Umbilical cord (tissue), 2 donors: Measurements from ENCODE around the gene OCA2. TPM values are rescaled to one million over a fixed set of nuclear protein-coding genes. Genes with fewer than 3 reads are reported as not detected.

Experiments used
- DNase-seq: peaks from one replicate; pipeline ENCODE4 v3.0.0-alpha.2; 2015; ENCODE audit warnings: low spot score
- total RNA-seq: library from RNA; depleted of rRNA; stranded (reverse); fragments of >200 nt; gene quantifications from one replicate; pipeline ENCODE4 v1.2.3, GENCODE V29; 2014; ENCODE audit warnings: low replicate concordance; ENCODE audit not compliant: insufficient read depth

Gene OCA2
- total RNA-seq, 1 donor from 2014 or later: 41.2 TPM

DNA sequence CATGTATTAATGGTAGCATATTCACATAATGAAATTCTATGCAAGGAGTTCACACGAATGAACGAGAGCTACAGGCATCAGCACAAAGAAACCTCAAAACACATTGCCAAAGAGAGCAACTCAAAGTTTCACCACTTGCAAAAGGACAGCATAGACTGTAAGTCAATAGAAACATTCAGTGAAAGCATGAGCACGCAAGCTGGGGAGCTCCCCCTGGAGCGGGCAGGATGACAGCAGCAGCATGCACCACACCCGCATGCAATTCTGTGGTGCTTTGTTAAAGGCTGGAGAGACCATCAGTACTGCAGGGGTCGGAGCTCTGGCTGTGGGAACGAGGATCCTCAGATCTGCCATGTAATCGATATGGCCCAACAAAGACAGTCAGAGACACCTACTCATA is 18.7 kb downstream of the OCA2 start:
- DNase-seq: no peak

DNA sequence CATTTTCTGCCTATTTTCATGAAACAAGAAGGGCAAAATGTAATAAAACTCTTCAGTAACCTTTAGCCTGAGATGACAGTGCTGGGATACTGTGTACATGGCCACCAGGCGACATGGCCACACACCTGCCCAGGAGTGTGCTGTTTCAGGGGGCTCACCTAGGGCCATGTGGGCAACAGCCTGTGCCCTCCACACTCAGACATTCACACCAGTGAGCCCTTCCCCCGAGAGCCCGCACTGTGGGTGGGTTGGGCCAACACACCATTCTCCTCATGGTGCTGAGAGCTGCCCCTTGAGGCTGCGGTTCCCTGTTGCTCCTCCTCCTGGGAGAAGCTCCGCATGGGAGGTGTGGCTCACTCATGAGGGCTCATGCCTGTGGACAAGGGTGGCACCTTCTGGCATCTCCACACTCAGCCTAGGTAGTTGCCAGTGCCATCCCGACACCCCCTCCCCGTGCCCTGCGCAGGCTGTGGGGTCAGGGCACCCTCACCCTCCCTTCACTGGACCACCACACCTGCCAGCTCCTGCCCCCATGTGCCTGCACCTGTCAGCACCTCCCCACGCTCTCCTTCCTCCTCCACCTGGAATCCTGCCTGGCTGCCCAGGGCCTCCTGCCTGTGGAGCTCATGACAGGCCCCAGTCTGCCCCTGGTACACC is 19.7 kb downstream of the OCA2 start:
- DNase-seq: no peak

DNA sequence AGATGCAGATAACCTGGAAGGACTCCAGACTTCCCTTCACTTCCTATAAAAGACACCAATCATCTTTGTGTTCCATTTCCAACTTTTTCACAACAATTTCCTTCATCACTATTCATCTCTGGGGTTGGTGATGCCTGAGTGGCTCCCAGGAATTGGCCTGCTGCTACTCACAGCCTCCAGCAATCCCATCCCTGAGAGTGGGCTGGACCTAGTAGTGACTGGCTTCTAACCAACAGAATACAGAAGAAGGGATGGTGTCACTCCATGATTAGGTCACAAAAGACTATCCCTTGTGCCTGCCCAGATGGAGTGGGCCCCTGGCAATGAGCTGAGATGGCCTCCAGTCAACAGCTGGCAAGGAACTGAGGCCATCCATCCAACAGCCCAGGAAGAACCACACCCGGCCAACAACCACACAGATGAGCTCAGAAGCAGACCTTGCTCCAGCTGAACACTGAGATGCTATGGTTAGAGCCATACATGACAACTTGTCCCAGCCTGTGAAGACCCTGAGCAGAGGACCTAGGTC is 20.9 kb downstream of the OCA2 start:
- no peak for DNase-seq

DNA sequence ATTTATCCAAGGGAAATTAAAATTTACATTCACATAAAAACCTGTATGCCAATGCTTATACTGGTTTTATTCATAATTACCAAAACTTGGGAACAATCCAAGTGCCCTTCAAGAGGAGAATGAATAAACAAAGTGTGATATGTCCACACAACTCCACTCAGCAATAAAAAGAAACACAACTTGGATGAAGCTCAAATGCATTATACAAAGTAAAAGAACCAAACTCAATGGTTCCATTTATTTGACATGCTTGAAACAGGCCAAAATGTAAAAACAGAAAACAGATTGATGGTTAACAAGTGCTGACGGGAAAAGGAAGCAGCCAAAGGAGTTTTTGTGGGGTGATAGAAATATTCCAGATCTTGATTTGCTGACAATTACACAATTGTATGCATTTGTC is 23.5 kb downstream of the OCA2 start:
- DNase-seq: no peak

DNA sequence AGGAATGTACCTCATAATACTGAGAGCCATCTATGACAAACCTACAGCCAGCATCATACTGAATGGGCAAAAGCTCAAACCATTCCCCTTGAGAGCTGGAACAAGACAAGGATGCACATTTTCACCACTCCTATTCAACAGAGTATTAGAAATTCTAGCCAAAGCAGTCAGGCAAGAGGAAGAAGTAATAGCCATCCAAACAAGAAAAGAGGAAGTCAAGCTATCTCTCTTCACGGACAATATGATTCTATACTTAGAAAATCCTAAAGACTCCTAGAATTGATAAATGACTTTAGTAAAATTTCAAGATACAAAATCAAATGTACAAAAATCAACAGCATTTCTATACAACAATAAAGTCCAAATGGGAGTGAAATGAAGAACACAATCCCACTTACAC is 30.2 kb downstream of the OCA2 start:
- DNase-seq: no peak

DNA sequence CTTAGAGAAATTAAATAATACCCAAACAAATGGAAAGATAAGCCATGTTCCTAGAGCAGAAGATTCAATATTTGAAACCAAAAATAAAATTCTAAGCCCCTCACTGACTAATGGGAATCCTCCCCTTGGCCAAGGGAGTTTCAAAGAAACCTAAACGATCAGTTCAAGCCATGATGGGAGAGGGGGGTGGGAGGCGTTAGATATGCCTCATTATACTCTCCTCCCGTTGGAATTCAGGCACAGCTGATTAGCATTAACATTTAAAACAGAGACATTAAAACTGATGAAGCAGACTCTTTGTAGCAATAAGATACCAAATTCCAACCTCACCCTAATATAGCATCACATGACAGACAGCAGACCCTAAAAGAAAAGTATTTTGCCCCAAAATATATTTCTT is 32.9 kb downstream of the OCA2 start:
- no peak for DNase-seq

DNA sequence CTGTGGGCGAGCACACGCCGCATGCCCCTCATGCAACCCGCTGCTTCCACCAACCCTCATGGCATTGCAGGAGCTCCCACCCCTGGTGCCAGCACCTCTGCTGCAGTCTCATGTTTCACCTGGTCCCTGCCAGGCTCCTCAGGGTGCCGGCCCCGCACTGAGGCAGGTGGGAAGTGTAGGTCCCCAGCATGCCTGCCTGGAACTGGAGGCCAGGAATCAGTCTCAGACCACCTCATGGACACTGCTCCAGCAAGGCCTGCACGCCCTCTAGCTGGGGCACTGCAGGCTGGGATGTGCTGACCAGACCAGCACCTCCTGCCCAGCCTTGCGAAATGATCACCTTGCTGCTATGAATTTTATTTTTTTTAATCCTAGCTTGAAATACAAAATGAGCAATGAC is 39.1 kb downstream of the OCA2 start:
- DNase-seq: no peak

DNA sequence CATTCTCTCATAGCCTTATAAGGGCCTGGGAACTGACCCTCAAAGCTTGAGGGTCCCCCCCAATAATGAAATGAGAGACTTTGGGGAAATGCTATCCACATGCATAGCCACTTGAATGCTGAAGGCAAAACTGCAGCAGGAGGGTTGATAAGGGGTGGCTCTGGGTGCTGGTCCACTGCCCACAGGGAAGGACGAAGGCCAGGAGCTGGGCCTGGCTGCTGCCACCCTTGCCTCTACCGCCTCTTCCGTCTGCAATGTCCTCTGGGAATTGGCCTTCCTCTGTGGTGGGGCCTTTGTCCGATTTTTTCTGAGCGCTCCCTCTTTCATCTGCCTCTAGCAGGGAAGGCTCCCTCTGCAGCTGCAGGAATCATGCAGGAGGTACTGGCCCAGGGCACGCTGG is 41.0 kb downstream of the OCA2 start:
- DNase-seq: no peak

DNA sequence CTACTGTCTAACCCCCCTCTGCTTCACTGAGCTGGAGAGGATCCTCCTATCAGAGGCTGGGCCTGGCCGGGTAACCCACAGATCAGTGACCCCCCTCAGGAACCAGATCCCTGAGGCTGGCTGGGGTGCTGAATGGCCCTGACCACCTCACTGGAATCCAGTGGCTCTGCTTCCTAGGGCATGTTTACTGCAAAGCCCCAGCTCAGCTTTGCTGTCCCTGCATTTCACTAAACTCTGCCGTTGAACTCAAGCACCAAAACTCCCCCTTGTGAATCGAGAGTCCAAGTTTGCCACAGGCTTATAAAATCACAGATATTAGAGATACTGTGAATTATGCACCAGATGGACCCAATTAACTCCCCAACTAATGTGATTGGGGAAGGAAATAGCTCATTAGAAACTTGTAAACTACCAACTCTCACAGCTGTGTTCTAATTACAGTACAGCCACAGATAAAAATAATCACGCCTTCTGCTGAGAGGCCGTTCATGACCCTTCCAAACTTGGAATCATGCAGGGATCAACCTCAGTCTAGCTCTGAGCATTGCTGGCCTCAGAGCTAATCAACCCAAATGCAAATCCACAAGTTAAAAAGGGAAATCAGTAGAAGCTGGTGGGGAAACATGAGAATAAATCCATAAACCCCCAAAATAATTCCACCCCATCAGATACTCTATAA is 47.0 kb downstream of the OCA2 start:
- peak; percentile 24 for DNase-seq

DNA sequence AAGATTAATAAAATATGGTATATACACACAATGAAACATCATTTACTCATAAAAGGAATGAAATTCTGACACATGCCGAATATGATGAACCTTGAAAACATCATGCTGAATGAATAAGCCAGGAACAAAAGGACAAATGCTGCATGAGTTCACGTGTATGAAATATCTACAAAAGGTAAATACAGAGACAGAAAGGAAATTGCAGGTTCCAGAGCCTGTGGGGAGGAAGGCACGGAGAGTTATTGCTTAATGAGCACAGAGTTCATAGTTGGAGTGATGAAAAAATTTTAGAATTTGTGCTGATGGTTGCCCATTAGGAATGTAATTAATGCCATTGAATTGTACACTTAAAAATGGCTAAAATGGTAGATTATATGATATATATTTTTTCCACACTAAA is 49.5 kb downstream of the OCA2 start:
- no peak for DNase-seq

DNA sequence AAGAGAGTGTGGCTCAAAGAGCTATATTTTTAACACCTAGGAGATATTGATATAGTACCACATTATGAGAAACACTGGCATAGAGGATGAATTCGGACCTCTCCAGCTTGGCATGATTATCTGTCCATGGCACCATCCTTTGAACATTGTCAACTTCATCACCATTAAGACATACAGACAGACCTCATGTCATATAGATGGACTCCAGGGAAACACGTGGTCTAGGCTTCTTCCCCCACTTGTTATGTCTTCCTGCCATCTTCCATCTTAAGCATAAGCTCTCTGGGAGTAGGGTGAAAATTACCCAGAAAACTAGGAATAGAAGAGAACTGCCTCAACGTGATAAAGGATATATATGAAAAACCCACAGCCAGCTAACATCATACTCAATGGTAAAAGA is 51.8 kb downstream of the OCA2 start:
- DNase-seq: no peak

DNA sequence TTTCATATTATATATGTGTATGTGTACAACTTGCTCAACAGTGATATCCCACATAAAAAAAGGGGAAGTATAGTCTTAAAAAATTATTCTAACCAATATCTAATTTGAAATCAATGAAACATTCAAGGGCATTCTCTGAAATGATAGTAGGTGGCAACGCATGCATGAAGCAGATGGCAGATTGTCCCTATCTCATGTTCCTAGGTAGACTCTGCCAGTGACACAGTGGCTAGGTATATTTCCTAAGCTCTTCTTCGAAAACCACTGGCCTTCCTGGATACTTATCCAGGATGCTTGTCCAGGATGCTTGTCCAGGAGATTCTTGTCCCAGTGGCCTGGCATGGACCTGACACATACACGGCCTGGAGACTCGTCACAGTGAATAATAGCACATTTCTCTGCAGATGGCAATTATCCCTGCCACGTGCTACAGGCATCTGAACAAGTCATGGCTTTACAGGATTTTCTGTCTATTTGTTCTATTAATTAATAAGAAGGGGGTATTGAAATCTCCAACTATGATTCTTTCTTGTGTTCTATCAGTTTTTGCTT is 54.9 kb downstream of the OCA2 start:
- DNase-seq: no peak

DNA sequence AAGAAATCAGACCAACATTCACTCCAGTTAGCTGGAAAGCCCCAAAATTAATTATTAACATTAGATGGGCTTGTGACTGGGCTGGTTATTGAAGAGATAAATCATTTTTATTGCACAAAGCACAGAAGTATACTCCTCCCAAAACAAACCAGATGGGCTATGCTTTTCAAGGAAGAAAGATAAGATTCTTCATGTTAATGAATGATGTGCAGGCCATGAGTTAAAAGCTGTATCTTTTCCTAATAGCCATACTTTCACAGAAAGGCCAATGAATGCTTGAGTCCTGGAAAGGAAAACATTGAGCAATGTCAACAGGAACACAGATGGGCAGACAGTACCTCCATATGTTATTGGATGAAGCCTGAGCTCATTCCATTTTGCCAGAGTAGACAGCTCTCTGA is 55.4 kb downstream of the OCA2 start:
- DNase-seq: peak; percentile 23

DNA sequence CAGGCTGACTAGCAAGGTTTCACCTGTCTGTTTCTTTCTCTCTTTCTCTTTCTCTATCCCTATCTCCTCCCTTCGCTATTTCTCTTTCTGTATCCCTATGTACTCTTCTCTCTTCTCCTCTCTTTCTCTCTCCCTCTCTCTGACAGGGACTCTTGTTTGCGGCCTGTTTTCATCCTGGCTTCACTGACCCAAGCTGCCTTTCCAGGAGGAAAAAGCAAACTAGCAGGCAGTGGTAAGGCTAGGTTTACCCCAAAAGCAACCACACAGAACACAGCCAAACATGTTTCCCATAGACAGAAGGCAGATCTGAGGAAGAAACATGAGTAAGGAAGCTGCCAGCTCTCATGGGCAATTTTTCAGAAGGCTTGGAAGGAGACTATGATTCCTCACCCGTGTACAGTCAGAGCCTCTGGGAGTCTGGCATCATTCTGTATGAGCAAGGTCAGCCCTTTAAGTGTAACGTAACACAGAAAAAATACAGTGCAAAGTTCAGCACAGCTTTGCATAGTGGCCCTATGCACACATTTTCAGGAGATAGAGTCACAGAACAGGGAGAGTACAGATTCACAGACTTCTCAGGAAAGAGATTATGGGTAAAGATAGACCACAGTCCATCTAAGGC is 61.0 kb downstream of the OCA2 start:
- DNase-seq: no peak

DNA sequence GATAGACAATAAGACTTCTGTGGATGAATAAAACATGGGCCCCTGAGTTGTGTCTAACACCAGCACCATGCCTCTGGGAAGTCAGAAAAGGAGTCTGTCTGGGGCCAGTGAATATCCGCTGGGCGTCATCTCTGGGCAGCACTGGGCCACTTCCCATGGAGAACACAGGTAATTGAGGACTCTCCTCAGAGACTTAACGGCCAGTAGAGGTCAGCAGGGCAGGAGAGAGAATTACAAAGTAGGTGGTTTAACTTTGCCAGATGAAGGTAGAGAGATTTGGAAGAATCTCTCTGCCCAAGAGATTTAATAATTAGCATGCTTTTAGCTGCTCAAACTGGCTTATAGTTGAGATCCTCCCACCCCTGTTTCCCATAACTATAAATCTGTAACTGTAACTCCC is 65.7 kb downstream of the OCA2 start:
- no peak for DNase-seq

DNA sequence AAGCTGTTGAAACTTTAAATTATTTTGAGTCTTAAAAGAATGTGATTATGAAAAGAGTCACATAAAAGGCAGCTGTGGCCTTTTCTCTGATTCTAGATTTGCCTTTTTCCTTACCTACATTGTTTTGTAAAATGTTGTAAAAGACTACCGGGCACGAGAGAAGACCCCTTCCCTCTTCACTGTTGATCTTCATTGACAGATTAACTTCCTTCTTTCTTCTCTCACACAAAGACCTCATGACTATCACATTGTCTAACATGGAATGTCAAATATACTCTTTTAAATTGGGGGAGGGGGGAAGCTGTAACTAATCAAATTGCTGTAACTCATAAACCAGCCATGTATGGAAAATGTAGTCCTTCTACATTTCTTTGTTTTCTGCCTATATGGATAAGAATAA is 68.3 kb downstream of the OCA2 start:
- DNase-seq: no peak

DNA sequence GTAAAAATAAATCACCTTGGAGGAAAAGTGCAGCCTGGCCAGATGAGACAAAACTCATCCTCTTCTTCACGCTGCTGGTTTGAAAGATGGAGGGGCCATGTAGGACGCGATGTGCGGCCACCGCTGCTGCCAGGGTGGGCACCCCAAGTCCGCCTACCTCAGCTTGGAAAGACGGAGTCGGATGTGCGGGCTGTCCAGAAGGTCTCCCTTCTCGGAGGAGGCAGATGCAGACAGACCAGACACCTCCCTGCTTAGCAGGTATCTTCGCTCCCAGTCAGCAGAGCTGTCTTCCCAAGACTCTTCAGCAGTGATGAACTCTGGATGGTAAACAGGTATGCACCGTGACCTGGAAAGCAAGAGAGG is 71.4 kb downstream of the OCA2 start:
- no peak for DNase-seq

DNA sequence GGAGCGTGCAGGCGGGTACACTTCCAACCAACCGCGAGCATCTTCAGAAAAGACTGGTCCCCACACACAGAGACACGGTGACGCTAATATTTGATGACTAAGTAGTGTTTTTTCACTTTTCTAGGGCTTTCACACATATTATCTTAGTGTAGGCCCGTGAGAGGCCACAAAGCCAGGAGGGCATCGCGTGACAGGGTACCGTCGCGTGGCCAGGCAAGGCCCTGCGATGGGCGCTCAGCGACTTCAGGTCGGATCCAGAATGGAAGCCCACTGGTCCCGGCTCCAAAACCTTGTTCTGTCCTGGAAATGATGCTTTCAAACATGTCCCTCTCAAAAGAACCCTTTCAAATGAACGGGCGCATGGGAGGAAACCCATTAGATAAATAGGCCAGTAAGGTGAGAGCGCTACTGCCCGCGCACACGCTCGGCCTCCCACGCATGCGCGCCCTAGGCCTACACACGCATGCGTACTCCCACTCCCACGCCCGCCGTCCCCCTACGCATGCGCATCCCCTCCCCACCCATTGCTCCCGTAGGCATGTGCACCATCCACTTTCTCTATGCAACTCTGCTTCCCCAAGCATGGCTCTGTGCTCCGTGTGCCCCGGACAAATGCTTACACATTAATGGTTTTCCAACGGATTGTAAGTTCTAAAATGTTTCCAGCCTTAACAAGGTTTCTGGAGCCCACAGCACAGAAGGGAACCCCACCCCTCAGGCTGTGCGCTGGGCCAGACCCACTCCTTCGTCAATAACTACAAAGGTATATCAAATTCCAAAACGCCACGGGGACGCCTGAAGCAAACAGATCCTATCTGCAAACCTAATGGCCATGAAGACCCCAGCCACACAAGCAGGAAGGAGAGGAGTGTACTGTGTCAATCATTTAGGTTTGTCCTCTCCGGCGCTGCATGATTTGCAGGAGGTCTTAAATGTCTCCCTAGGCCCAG is 72.1 kb downstream of the OCA2 start:
- DNase-seq: no peak

DNA sequence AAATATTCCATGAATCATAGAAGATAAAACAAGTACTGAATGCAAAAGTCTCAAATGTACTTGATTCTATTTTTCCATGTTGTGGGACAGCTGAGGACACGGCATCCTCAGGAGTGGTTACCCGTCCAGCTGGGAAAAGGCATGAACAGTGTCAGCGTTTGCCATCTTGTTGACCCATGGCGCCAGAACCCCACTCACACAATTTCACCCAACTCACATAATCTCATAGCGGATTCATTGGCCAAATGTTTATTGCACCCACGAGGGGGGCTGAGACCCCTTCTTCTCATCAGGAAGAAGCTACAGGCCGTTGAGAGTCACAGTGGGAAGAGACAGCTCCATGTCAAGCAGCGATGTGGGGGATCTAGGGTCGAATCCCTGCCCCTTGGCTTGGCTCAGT is 72.9 kb downstream of the OCA2 start:
- no peak for DNase-seq

DNA sequence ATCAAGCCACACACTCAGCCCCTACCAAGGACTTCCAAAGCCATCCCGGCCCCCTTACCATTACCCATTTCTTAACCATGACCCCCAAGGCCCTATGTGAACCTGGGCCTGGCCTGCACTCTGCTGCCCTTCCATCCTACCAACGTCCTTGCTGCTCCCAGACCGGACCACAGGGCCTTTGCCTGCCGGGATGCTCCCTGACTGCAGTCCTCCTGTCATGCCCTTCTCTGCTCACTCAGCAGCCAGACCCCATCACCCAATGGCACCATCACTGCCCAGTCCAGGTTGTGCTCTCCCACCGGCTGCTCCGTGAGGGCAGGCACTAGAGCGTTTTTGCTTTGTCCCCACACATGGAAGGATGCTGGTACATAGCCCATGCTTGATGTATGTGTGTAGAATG is 73.7 kb downstream of the OCA2 start:
- no peak for DNase-seq

DNA sequence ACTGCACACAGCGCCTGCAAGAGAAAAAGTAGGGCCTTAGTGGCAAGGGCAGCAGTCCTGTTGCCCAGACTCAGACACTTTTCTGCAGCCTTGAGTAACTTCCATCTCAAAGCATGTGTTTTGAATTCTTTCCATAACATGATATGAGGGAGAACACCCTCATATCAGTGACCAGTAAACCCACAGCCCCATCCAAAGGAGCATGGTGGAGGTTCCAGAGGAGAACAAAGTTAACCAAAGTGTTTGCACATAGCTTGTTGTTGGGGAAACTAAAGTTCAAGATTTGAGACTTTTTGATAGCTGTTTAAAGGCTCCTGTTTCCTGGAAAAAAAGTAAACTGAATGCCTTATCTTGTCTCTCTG is 74.2 kb downstream of the OCA2 start:
- DNase-seq: no peak
